Gastroesophageal sphincter (tissue), 3 donors: ENCODE measurements around the gene KLK4.

Experiments used
- CTCF ChIP-seq, 4 experiments: fragments of 200-600 bp in 2 of 4; fragments of 450-650 bp in 2 of 4; sonication (generic) in 1 of 4; IDR thresholded peaks; one replicate each; pipeline ENCODE4 v1.5.1; 2017 to 2019; ENCODE audit warnings: antibody characterized with exemption in 4 of 4, mild to moderate bottlenecking in 2 of 4, moderate library complexity in 2 of 4
- EP300 ChIP-seq: sonication (generic); formaldehyde crosslinking; IDR thresholded peaks from one replicate; pipeline ENCODE4 v1.6.1; 2017; ENCODE audit warnings: antibody characterized with exemption, mild to moderate bottlenecking
- POLR2A ChIP-seq, 2 donors: fragments of 450-650 bp; IDR thresholded peaks; one replicate each; pipeline ENCODE4 v1.6.1; 2017; ENCODE audit warnings: antibody characterized with exemption in 2 of 2, mild to moderate bottlenecking in 2 of 2, moderate library complexity in 1 of 2
- POLR2AphosphoS5 ChIP-seq: sonication (generic); formaldehyde crosslinking; IDR thresholded peaks from one replicate; pipeline ENCODE4 v1.6.1; 2017; ENCODE audit warnings: antibody characterized with exemption

DNA sequence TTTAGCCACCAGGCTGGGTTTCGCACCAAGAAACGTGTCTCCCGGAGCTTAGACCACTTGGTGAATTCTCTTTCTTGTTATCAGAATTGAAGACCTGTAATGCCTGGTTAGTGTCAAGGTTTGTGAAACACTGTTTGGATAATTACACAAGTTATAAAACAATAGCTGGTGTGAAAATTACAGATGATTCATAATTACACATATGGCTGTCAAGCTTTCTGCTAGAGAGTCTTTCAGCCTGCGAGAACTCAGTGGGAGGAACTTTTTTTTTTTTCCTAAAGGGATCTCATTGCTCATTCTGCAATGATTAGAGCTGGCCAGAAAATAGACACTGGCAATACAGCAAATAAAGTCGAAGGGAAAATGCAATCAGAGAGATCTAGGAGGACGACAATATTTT, 13.4 kb upstream of the KLK4 start:
- TF ChIP-seq POLR2A (IDR thresholded peaks at IDR 0.05) (no peak), CTCF (IDR thresholded peaks at IDR 0.05) (no peak), POLR2AphosphoS5 (no peak), EP300 (no peak)
